ENCODE measurements around the gene OXCT1.

DNA sequence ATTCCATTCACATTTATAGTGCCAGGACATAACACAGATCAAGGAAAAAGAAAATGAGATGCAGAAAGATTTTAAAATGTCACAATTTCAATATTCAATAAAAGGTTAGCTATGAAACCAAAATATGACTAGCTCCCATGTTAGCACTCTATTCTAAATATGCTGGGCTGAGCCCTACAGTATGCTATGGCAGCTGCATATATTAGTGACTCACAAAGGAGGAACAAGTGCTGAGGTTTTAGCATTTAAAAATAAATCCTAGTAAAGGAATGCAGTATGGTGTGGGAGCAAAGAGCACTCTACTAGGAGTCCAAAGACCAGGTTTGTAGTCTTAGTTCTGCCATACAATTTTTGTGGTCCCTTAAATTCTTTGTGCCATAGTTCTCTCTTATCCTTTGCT, 118.4 kb downstream of the OXCT1 start:
- no peak for TF ChIP-seq POLR2AphosphoS2 (conservative IDR thresholded peaks at IDR 0.05; ENCODE audit: low read length)
- no peak for TF ChIP-seq POLR2A (IDR thresholded peaks at IDR 0.05; ENCODE audit: low read length)
- no peak for TF ChIP-seq RCOR1 (IDR thresholded peaks at IDR 0.05; ENCODE audit: low read depth, low read length)
- no peak for TF ChIP-seq ZFP36 (IDR thresholded peaks at IDR 0.05; ENCODE audit: borderline replicate concordance, partially characterized antibody)
- no peak for TF ChIP-seq NFE2L2 (conservative IDR thresholded peaks at IDR 0.05; ENCODE audit: low read length)
- TF ChIP-seq, protein P1, sequence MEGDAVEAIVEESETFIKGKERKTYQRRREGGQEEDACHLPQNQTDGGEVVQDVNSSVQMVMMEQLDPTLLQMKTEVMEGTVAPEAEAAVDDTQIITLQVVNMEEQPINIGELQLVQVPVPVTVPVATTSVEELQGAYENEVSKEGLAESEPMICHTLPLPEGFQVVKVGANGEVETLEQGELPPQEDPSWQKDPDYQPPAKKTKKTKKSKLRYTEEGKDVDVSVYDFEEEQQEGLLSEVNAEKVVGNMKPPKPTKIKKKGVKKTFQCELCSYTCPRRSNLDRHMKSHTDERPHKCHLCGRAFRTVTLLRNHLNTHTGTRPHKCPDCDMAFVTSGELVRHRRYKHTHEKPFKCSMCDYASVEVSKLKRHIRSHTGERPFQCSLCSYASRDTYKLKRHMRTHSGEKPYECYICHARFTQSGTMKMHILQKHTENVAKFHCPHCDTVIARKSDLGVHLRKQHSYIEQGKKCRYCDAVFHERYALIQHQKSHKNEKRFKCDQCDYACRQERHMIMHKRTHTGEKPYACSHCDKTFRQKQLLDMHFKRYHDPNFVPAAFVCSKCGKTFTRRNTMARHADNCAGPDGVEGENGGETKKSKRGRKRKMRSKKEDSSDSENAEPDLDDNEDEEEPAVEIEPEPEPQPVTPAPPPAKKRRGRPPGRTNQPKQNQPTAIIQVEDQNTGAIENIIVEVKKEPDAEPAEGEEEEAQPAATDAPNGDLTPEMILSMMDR (IDR thresholded peaks at IDR 0.05), result no peak
- TF ChIP-seq TFCP2L1 (CRISPR knock-in tag; IDR thresholded peaks at IDR 0.05), result no peak
- TF ChIP-seq RAD21 (conservative IDR thresholded peaks at IDR 0.05 in 1 of 2, IDR thresholded peaks at IDR 0.05 in 1 of 2), result no peak
- no peak for TF ChIP-seq HEYL (CRISPR knock-in tag; IDR thresholded peaks at IDR 0.05)
- no peak for TF ChIP-seq HOXB13 (CRISPR knock-in tag; IDR thresholded peaks at IDR 0.05; ENCODE audit: low read depth)
- no peak for TF ChIP-seq EP300 (IDR thresholded peaks at IDR 0.05)
- TF ChIP-seq BHLHE40 (IDR thresholded peaks at IDR 0.05; ENCODE audit: low read depth, low read length), result no peak
- TF ChIP-seq PBX3 (IDR thresholded peaks at IDR 0.05), result no peak
- no peak for TF ChIP-seq JUN (IDR thresholded peaks at IDR 0.05)
